ENCODE results near the gene CDKN1B. TPM values are rescaled to one million over a fixed set of nuclear protein-coding genes. Genes with fewer than 3 reads are reported as not detected.

The CDKN1B gene
- total and polyA plus RNA-seq, 7 donors, result 36.8 to 106 (median 52.5) TPM

- WGBS, 2 donors, result 20 to 38% methylated on average over 1 of the region's 1 CpG
- no peak overlapping the region for H3K27ac ChIP-seq
- H3K9me3 ChIP-seq, result no peaks in the 10 kb centered on the region
- H3K36me3 ChIP-seq, result no peaks in the 10 kb centered on the region
- H3K4me3 ChIP-seq, result no peak overlapping the region
- no peak for TF ChIP-seq POLR2AphosphoS5 (IDR thresholded peaks at IDR 0.05)
- TF ChIP-seq POLR2A (IDR thresholded peaks at IDR 0.05), result no peak
- no peak for DNase-seq
- no peaks in the 10 kb centered on the region for H3K27me3 ChIP-seq
- intact Hi-C loops (cut with DNase I), result loop anchor here (2.0 kb wide), 1 partner anchor 329 kb away; no protein-coding TSS in a partner anchor
- H3K4me1 ChIP-seq, result peaks cover 0 to 6% (median 6%) of the 10 kb centered on the region in 4 donors
These were observed 11.2 kb upstream of the CDKN1B start for GRCh38 chr12:12705838-12706520.

GRCh38 chr12:12713932-12714275 lies 3.3 kb upstream of the CDKN1B start:
- peak overlapping the region; percentile 98 to 100 (median 99) for H3K27ac ChIP-seq
- TF ChIP-seq POLR2A (IDR thresholded peaks at IDR 0.05), result no peak
- no peaks in the 10 kb centered on the region for H3K9me3 ChIP-seq
- peak overlapping the region; percentile 12 to 44 (median 38) for H3K4me3 ChIP-seq
- peaks cover 0 to under 1% (median 0%) of the 10 kb centered on the region in 4 donors for H3K36me3 ChIP-seq
- H3K27me3 ChIP-seq, result no peaks in the 10 kb centered on the region
- intact Hi-C loops (cut with DNase I), result loop anchor here (5.0 to 10.0 kb wide), 3 partner anchors 283 to 1159 kb away; partner anchors contain the start of gene ETV6
- WGBS, 2 donors, result 2 to 9% methylated on average over 2 of the region's 2 CpGs
- DNase-seq, result no peak
- peaks cover 0 to 34% (median 32%) of the 10 kb centered on the region in 4 donors for H3K4me1 ChIP-seq

- intact Hi-C loops (cut with DNase I), result loop anchor here (5.0 to 10.0 kb wide), 6 partner anchors 102 to 1160 kb away; partner anchors contain the start of genes BORCS5, CREBL2, DUSP16 and ETV6
- 2 to 7% methylated on average over 23 of the region's 23 CpGs for WGBS, 2 donors
- H3K36me3 ChIP-seq, result peaks cover 0 to 6% (median 0%) of the 10 kb centered on the region in 4 donors
- peak overlapping the region; percentile 98 to 100 (median 99) for H3K27ac ChIP-seq
- TF ChIP-seq POLR2A (IDR thresholded peaks at IDR 0.05) (peak in 1 of 2 donors; percentile 59), EP300 (IDR thresholded peaks at IDR 0.05) (no peak), CTCF (IDR thresholded peaks at IDR 0.05) (peak in 3 of 4 experiments; percentile 17 to 34 (median 18)), POLR2AphosphoS5 (IDR thresholded peaks at IDR 0.05) (peak; percentile 26 to 79 (median 68))
- H3K9me3 ChIP-seq, result no peaks in the 10 kb centered on the region
- H3K4me3 ChIP-seq, result peak overlapping the region; percentile 12 to 44 (median 38)
- no peaks in the 10 kb centered on the region for H3K27me3 ChIP-seq
- H3K4me1 ChIP-seq, result peaks cover 0 to 36% (median 35%) of the 10 kb centered on the region in 4 donors
- DNase-seq, result no peak
These were observed 2.7 kb upstream of the CDKN1B start for GRCh38 chr12:12714276-12715021.

- Histone ChIP-seq H3K36me3 (peaks cover 0 to 12% (median 0%) of the 10 kb centered on the region in 4 donors), H3K27ac (peak overlapping the region; percentile 98 to 100 (median 99)), H3K4me3 (no peak overlapping the region), H3K9me3 (no peaks in the 10 kb centered on the region), H3K4me1 (peaks cover 0 to 43% (median 41%) of the 10 kb centered on the region in 4 donors), H3K27me3 (no peaks in the 10 kb centered on the region)
- intact Hi-C loops (cut with DNase I), result loop anchor here (5.0 to 10.0 kb wide), 5 partner anchors 103 to 1160 kb away; partner anchors contain the start of genes BORCS5, CREBL2, DUSP16 and ETV6
- no peak for DNase-seq
- TF ChIP-seq POLR2A (IDR thresholded peaks at IDR 0.05) (no peak), CTCF (IDR thresholded peaks at IDR 0.05) (no peak), EP300 (IDR thresholded peaks at IDR 0.05) (no peak), POLR2AphosphoS5 (IDR thresholded peaks at IDR 0.05) (no peak)
These were observed 2.1 kb upstream of the CDKN1B start for GRCh38 chr12:12715128-12715458.

GRCh38 chr12:12715459-12716150 lies 1.6 kb upstream of the CDKN1B start:
- peak overlapping the region; percentile 77 to 94 (median 88) for H3K4me3 ChIP-seq
- intact Hi-C loops (cut with DNase I), result loop anchor here (5.0 to 10.0 kb wide), 5 partner anchors 103 to 1161 kb away; partner anchors contain the start of genes BORCS5, CREBL2, DUSP16 and ETV6
- TF ChIP-seq POLR2A (IDR thresholded peaks at IDR 0.05) (no peak), EP300 (IDR thresholded peaks at IDR 0.05) (no peak), POLR2AphosphoS5 (IDR thresholded peaks at IDR 0.05) (no peak), CTCF (IDR thresholded peaks at IDR 0.05) (no peak)
- no peak for DNase-seq
- H3K9me3 ChIP-seq, result no peaks in the 10 kb centered on the region
- peak overlapping the region; percentile 98 to 100 (median 99) for H3K27ac ChIP-seq
- H3K27me3 ChIP-seq, result no peaks in the 10 kb centered on the region
- H3K36me3 ChIP-seq, result peaks cover 0 to 17% (median 0%) of the 10 kb centered on the region in 4 donors
- WGBS, 2 donors, result 9 to 11% methylated on average over 10 of the region's 10 CpGs
- H3K4me1 ChIP-seq, result peaks cover 0 to 48% (median 46%) of the 10 kb centered on the region in 4 donors
